GM18517 (cell line): ENCODE results near the gene PITPNM3.

Source experiments
- ATAC-seq: cut with Tn5 transposase; IDR thresholded peaks from one replicate; pipeline ENCODE4 v1.9.1; 2021; ENCODE audit warnings: mild to moderate bottlenecking, moderate library complexity; ENCODE audit not compliant: unreplicated experiment

PITPNM3 gene

DNA sequence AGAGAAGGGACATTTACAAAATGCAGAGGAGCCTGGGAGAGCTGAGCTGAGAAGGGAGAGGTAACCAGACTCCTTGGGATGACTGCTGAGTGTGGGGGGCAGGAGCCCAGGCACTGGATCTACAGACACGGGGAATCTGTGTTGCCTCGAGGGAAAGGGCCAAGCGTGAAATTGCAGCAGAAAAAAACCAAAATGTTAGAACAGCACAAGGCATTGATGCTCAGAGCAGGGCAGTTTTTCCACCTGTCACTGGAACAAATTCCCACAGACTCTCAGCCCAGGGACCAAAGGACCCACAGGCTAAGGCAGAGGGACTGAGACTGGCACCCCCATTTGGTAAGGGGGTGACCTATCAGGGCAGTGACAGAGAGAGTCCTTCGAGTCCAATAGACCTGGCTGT lies 2.0 kb downstream of the PITPNM3 start:
- no peak for ATAC-seq

DNA sequence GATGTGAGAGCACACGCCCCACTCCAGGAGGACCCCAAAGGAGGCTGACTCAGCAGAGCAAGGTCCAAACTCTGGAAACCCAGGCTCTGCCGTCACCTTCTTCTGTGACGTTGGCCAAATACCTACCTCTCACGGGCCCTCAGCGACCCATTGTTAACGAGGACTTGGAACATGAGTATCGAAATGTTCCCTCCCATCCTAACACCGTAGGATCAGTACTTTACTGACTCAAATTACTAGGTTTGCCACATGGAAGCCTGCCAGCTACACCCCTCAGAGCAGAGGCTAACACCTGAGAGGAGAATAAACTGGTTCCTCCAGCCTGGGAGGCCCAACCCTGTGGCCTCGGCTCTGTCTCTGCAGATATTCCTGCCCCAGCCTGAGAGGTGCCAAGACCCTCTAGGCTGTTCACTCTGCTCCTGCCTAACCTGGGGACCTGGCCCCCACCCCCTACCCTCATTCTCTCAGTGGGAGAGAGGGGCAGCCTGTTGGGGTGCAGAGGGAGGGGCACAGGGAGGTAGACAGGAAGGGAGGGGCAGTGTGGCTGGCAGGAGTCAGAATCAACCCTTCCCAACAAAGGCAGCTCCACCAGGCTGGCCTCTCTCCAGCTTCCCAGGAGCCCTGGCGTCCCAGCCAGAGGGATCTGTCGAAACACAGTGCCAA lies 4.4 kb downstream of the PITPNM3 start:
- ATAC-seq, result no peak

DNA sequence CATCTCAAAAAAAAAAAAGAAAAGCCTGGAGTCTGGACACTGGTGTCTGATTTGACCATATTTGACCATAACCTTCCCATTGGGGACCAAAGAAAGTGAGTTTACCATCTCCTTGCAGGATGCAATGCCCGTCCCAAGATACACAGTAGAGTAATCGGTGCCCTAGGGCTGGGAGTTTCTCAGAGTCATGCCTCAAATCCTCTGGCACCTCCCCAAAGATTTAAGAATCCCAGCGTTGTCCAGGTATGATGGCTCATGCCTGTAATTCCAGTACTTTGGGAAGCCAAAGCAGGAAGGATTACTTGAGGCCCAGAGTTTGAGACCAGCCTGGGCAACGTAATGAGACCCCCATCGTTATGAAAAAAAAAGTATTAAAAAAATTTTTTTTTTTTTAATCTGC lies 5.0 kb downstream of the PITPNM3 start:
- no peak for ATAC-seq

DNA sequence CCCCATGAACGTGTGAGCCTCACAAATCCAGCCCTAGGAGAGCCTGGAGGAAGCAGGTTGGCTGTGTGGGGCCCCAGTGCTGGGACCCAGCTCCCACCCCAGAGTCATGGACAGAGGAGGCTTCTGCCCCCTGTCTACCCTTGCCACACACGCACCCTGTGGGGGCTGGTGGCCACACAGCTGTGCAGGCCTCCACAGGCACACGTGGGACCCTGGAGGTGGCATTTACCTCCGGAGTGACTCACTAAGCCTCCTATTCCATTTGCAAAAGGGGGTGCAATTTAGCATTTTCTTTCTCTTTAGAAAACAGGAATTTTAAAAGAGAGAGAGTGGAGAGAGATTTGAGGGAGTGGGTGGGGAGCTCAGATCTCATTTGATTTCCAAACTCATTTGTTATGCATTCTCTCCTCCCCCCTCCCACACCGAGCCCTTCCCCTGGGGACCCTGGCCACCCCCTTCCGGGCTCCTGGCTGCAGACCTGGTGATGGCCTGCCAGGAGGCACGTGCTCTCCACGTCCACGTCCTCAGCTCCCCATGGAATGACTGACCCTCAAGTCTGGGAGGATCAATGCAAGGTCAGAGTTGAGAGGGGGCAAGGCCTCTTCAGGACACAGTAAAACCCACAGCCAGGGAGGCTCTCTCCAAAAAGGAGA lies 6.8 kb downstream of the PITPNM3 start:
- ATAC-seq, result no peak

DNA sequence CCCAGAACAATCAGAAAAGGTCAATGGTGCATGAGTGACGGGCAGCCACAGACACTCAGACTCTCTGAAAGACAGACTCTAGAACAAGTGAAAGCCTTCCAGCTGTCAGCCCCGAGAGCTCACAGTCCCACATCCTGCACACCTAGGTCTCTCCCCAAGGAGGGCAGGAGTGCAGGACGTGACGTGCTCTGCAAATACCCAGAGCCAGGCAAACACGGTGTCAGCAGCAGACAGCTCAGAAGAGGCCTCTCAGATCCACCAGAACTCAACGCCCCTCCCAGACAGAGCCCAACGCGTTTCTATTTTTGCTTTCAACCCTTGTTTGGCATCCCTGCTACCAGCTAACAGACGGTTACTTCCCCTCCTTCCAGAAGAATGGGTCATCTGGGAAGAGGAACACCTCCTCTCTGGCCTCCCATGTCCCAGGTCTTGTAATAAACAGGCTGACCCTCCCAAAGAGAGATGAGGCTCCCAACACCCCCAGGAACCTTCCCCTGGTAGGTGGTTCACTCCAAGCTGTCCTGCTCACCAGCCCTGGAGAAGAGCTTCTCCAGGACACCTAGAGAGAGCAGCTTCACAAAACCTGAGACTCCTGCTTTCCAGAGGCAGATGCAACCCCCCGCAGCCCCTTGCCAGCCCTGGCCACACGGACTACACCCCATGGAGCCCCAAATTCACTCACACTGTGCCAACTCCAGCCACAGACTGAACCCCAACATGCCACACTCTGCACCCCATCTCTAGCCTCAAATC lies 7.6 kb downstream of the PITPNM3 start:
- ATAC-seq, result no peak

DNA sequence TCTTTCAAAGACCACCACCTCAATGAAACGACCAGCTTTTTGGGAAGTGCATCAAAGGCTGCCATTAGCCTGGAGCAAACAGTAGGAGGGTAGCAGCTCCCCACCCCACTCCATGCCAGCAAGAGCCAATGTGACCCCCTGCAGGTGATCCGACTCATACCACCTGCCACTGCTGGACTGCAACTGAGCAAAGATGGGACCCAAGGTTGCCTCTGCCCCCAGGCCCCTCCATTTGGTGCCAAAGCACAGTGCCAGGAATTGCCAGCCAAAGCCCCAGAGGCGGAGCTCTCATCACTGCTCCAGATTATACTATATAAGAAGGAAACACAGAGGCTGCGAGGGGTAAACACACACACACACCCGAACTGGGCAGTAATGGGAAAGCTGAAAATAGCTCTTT lies 8.3 kb downstream of the PITPNM3 start:
- ATAC-seq, result no peak

DNA sequence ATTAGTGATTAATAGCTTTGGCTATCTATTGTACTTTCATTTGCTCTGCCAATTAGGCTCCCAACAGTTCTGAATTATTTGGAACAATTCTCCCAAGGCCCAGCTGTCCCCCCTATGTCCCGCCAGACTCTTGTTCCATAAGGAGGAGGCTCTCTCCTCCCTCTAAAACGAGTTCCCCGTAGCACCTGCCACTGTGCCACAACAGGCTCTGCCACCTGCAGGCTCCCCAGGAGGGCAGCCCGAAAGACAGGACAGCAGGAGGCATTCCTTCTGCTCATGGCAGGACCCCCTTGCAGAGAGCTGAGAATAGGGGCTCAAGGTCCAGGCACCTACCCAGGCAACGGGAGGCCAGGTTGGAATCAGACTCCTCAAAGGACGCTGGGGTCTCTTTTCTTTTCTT lies 9.0 kb downstream of the PITPNM3 start:
- no peak for ATAC-seq

DNA sequence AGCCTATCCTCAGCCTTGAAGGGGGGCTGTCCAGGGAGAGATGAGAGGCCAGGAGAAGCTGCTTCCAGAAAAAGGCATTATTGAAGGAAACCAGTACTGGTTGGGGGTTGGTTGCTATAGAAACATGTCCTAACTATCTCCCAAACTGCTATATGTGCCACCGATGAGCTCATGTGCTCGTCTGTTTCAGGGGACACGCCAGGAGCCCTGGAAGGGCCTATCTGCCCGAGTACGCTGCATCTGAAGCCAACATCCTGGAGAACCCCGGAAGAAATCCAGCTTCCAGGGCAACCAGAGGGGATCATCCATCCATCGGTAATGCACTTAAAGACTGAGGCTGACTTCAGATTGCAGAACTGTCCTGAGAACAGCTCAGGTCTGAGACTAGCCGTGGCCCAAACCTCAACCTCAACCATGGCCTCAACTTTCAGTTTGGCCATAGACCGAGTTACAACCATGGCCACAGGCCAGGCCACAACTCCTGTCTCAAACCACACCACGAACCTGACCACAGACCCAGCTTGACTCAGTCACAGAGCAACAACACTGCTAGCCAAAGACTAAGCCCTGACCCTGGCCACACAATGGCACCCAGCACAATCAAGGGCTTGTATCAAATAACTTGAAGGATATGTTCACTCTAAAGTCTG lies 10.2 kb downstream of the PITPNM3 start:
- no peak for ATAC-seq

DNA sequence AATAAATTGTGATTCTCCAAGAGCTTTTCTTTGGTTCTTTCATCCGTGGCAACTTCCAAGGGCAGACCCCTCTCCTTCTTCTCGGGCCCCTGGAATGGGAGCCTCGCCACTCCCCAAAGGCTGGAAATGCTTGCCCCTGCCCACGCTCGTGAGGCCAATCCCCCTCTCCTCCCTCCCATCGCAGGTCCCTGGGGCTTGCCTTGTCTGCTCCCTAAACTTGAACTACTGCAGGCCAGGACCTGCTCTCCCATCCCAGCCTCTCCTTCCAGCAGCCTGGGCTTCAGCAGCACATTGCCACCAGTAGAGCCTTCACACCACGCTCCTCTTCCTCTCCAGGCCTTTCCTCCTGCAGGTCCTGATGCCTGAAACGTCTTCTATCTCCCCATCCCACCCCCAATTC lies 11.1 kb downstream of the PITPNM3 start:
- no peak for ATAC-seq

DNA sequence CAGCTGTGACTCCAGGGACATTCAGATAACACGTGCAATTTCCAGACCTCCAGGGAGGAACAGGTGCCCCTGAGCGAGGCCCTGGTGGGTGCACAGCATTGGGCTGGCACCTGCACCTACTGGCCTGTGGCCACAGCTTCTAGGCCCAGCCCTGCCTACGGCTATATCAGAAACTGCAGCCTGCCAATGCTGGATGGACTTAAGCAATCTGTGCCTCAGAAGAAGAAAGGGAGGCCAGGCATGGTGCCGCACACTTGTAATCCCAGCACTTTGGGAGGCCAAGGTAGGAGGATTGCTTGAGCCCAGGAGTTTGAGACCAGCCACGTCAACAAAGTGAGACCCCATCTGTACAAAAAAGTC lies 12.4 kb downstream of the PITPNM3 start:
- ATAC-seq, result no peak

DNA sequence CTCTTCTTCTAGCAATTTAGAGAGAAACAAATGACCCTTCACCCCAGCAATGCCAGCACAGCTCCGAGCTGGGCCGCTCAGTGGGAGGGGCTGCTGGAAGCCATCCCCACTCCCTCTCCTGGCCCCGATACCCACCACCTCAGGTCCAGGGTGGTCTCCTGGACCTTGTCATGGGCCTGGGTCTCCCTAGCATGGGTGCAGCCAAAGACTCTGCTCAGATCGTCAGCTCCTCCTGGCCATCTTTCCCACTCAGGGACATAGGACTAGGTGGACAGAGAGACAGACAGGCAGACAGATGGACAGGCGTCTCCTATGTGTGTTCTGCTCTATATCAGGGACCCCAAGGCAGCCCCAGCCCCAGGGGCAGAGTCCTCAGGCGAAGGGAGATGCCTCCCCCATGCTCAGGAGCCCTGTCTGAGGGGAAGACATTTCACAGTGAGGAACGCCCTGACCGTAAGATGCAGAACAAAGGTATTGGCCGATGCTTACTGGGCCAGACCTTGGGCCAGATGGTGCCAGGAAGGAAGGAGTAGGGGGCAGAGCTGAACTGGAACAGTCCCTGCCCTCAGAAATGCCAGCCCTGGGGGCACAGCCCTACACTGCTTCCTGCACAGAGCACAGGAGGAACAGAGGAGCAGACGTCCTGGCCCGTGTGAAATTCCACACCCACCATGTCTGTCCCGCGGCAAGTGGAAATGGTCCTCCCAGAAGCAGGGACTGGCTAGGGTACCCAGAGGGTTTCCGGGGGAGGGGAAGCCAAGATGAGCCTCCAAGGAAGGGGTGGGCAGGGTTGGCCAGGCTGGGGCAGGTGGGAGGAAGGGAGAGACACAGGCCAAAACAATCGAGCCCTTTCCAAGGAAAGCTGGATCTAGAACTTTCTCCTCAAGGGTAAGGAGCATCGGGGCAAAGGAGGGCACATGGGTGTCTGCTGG lies 13.0 kb downstream of the PITPNM3 start:
- no peak for ATAC-seq

DNA sequence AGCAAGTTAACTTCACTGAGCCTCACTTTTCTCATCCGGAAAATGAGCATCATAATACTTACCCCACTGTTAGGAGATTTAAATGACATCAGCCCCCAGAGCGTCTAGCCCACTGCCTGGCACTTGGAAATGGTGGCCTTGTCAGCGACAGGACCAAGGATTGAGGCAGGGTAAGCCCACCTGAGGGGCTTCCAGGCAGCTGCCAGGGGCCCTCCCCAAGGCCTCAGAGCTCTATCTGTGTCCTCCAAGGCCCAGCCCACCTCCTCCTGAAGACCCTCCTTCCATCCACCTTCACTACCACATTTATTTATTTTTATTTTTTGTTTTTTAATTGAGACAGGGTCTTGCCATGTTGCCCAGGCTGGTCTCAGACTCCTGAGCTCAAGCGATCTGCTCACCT lies 13.8 kb downstream of the PITPNM3 start:
- ATAC-seq, result no peak

DNA sequence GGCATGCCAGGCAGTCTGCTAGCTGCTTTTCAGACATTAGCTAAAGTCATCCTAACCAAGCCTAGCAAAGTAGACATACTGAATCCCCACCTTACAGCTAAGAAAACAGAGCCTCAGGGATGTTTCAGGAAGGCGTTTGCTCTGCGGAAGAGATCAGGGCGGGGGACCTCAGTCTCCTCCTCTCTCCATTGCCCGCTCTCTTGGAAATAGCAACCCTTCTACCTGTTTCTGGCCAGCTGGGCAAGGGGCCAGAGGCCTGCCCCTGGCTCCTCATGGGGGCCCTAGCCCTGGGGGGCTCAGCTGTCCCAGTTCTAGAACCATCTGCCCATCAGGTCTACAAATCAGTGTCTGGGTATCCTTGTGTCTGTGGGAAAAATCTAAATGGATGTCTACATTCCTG lies 14.5 kb downstream of the PITPNM3 start:
- ATAC-seq, result no peak

DNA sequence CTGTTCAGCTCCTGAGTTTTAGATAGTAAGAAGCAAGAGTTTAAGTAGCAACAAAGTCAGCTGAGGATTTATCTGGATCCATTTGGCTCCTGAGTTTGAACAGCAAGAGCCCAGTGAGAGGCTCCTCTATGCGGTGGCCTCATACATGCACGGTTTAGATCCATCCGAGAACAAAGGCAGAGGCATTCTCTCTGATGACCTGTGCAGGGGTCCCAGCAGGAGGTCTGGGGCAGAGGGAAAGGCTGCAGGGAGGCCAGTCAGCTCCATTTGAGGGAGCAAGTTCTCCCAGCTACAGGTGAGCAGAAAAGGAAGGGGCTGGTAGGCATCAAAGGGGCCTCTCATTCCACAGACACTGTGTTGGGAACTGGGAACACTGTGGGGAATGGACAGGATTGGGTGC lies 16.5 kb downstream of the PITPNM3 start:
- no peak for ATAC-seq

DNA sequence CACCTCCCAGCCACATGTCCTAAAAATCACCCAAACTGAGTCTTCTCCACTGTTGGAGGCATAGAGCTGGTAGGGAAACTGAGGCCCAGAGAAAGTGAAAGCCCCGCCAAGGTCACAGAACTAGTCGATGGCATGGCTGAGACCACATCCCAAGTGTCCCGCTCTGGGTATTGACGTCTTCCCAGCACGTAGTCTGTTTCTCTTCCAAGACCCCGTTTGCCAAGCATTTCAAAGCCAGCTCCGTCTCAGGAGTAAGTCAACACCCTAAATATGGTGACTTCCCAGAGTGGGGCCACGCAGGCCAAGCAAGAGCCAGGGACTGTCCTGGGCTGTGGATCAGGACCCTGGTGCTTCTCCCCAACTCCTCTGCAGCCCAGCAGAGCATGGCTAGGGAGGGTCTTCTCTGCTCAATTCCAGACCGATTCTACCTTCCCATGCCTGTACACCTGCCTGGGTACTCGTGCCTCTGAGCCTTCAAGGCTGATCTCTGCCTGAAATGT lies 19.7 kb downstream of the PITPNM3 start:
- ATAC-seq, result no peak

DNA sequence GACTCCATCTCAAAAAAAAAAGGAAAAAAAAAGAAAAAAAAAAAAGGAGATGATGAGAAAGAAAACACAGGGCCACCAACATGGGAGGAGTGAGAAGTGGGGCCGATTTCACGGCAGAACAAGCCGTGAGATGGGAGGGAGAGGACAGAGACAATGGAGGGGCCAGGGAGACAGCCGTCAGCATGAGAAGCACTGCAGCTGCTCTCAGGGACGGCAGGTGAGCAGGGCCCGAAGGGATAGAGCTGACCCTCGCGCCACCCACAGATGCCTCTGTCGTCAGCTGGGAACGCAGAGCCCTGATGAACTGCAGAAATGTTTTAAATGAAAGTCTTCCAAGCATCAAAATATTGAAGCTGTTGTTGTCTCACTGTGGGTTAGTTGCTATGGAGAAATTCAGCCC lies 20.3 kb downstream of the PITPNM3 start:
- no peak for ATAC-seq

DNA sequence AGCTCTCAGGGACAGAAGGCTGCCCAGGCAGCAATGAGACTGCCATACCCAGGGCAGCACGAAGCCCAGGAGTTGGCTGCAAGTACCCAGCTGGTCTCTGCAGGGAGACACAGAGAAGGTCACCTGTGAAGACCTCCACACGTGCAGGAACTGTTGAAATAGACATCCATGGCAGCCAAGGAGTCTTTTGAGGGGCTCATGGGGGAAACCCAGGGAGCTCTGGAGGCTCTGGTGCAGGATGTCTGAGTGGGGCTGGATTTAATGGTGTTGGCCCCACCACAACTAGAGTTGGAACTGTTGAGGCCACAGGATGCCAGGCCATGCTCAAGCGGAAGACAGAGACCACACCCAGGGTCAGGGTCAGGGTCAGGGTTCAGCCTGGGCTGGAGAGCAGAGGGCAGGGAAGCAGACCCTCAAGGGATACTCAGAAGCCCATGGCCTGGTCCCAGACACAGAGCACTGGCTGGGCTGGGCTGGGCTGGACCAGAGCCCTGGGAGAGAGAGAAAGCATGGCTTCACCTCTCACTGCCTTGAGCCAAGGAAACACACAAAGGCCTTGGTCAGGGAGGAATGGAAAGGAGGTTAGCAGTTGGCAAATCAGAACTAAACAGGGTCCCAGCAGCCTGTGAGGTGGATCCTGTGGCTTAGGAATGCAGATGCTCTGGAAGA lies 21.4 kb downstream of the PITPNM3 start:
- no peak for ATAC-seq

DNA sequence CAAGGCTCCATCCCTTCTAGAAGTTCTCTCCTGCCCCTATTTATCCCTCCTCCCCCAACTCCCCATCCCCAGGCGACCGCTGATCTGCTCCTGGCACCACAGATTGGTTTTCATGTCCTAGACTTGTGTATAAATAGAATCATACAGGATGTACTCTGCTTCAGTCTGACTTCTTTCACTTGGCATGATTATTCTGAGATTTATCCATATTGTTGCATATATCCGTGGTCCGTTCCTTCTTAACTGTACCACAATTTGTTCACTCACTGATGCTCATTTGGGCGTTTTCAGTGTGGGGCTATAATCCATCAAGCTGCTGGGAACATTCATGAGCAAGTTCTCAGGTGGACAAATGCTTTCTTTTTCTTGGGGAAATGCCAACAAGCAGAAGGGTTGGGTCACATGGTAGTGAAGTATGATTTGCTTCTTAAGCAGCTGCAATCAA lies 23.9 kb downstream of the PITPNM3 start:
- ATAC-seq, result no peak

DNA sequence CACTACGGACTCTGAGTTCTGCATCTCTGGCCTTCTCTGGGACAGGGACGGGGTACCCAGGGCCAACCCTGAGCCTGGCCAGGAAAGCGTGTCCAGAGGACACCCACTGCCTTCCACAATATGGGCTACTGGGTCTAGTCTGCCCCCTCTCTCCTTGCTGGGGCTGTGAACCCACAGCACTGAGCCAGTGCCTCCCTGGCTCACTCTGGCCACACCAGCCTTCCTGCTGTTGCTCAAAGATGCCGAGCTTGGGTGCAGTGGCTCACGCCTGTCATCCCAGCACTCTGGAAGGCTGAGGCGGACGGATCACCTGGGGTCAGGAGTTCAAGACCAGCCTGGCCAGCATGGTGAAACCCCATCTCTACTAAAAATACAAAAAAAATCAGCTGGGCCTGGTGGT lies 24.8 kb downstream of the PITPNM3 start:
- no peak for ATAC-seq

DNA sequence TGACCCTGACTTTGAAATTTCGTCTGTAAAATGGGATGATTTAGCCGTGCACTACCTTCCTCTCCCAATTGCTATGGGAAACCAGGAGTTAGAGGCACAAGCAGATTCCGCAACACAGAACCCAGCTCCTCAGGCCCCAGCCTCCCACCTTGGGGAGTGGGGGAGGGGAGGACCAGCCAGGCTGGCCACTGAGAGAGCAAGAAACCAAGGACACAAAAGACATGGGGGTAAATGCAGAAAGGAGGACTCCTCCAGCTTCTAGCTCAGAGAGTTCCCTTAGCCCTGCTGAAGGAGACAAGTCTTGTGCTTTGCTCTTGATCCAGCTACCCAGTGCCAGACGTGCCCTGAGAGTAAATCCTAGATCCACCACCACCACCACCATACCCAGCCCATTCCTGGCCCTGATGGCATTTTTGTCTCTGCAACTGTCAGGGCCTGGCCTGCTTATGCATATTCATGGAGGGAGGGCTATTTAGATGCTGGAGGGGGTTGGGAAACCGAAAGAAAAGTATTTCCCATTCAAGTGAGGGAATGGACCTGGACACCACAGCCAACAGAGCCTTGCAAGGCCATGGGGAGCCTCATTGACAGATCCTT lies 25.9 kb downstream of the PITPNM3 start:
- no peak for ATAC-seq
